GM19324 (cell line): ENCODE results near the gene ACP4.

Experiments
- ATAC-seq: cut with Tn5 transposase; IDR thresholded peaks from one replicate; pipeline ENCODE4 v1.9.1; 2021; ENCODE audit warnings: mild to moderate bottlenecking, moderate library complexity; ENCODE audit not compliant: unreplicated experiment, low FRiP score

ACP4 gene

DNA sequence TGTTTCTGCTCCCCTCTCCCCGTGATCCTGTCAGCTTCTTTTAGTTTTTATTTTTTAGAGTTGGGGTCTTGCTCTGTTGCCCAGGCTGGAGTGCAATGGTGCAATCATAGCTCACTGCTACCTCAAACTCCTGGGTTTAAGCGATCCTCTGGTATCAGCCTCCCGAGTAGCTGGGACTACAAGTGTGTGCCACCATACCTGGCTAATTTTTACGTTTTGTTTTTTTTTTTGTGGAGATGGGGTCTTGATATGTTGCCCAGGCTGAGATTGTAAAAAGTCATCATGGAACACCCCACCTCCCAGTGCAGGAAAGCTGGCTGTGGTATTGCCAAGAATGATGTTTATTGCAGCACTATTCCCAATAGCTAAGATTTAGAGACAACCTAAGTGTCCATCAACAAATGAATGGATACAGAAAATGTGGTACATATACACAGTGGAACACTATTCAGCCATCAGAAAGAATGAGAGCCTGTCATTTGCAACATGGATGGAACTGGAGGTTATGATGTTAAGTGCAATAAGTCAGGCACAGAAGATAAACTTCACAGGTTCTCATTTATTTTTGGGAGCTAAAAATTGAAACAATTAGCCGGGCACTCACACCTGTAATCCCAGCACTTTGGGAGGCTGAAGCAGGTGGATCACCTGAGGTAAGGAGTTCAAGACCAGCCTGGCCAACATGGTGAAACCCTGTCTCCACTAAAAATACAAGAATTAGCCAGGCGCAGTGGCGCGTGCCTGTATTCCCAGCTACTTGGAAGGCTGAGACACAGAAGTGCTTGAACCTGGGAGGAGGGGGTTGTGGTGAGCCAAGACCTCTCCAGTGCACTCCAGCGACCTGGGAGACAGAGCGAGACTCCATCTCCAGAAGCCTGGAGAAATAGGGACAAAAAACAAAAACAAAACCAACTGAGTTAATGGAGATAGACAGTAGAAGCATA lies 49.8 kb downstream of the ACP4 start:
- no peak for ATAC-seq

DNA sequence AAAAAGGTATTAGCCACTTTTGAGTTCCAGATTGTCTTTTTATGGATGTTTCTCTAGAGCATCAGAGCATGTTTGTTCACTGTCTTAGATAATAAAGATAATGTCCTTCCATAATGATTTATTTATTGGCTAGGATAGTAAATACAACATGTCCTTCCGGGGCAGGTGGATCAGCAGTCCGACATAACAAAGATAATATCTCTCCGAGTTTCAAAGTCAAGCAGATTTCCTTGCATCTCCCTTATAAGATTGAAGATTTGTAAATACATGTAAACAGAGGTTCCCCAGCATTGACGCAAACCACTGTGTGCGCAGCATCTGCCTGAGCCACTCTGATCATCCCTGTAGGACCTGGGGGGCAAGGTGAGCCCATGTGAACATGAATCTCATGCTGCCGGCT lies 51.9 kb downstream of the ACP4 start:
- ATAC-seq = no peak

DNA sequence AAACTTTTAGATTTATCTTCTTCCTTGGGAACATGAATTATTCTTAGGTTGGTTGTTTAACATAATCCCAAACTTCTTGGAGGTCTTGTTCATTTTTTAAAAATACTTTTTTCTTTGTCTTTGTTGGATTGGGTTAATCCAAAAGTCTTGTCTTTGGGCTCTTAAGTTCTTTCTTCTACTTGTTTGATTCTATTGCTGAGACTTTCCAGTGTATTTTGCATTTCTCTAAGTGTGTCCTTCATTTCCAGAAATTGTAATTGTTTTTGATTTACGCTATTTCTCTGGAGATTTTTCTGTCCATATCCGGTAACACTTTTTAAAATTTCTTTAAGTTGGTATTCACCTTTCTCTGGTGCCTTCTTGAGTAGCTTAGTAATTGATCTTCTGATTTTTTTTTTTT lies 53.0 kb downstream of the ACP4 start:
- ATAC-seq = no peak

- no peak for ATAC-seq
These were observed 53.5 kb downstream of the ACP4 start for GRCh38 chr19:50843701-50844221.

- ATAC-seq = no peak
These were observed 54.2 kb downstream of the ACP4 start for GRCh38 chr19:50844296-50844935.
